ENCODE results near the gene UGT2B7. TPM values are rescaled to one million over a fixed set of nuclear protein-coding genes. Genes with fewer than 3 reads are reported as not detected.
"Not testable (repeated sequence)": the region's sequence is repeated elsewhere in the genome, so short reads cannot be mapped to it uniquely, and the experiment has no call there.

UGT2B7 gene
- total RNA-seq, 1 donor from 2014 or later, result not detected

GRCh38 chr4:69089388-69089787 lies 6.9 kb upstream of the UGT2B7 start:
- ATAC-seq, result no peak

GRCh38 chr4:69092190-69092589 lies 4.1 kb upstream of the UGT2B7 start:
- no peak for ATAC-seq

GRCh38 chr4:69092980-69093568 lies 3.2 kb upstream of the UGT2B7 start:
- ATAC-seq, result no peak

- ATAC-seq, result no peak
Measured at GRCh38 chr4:69093681-69094080, 2.6 kb upstream of the UGT2B7 start.

- peak; percentile 31 for ATAC-seq
Measured at GRCh38 chr4:69095301-69095731, 958 bp upstream of the UGT2B7 start.

- no peak for ATAC-seq
Measured at GRCh38 chr4:69096810-69097209, 536 bp downstream of the UGT2B7 start.

- no peak for ATAC-seq
Measured at GRCh38 chr4:69098470-69098869, 2.2 kb downstream of the UGT2B7 start.

- no peak for ATAC-seq
Measured at GRCh38 chr4:69099910-69100309, 3.6 kb downstream of the UGT2B7 start.

- not testable (repeated sequence) for ATAC-seq
Measured at GRCh38 chr4:69102668-69103067, 6.4 kb downstream of the UGT2B7 start.

GRCh38 chr4:69104719-69105275 lies 8.5 kb downstream of the UGT2B7 start:
- peak; percentile 78 for ATAC-seq

- ATAC-seq, result not testable (repeated sequence)
Measured at GRCh38 chr4:69115151-69115850, 19.0 kb downstream of the UGT2B7 start.

- no peak for ATAC-seq
Measured at GRCh38 chr4:69115851-69116213, 19.6 kb downstream of the UGT2B7 start.

- no peak for ATAC-seq
Measured at GRCh38 chr4:69116645-69117321, 20.5 kb downstream of the UGT2B7 start.

- no peak for ATAC-seq
Measured at GRCh38 chr4:69120870-69121269, 24.6 kb downstream of the UGT2B7 start.

- no peak for ATAC-seq
Measured at GRCh38 chr4:69122476-69122875, 26.2 kb downstream of the UGT2B7 start.

- no peak for ATAC-seq
Measured at GRCh38 chr4:69124941-69125340, 28.7 kb downstream of the UGT2B7 start.

GRCh38 chr4:69126024-69126423 lies 29.8 kb downstream of the UGT2B7 start:
- ATAC-seq, result no peak

- no peak for ATAC-seq
Measured at GRCh38 chr4:69133993-69134392, 37.7 kb downstream of the UGT2B7 start.

- no peak for ATAC-seq
Measured at GRCh38 chr4:69134471-69134870, 38.2 kb downstream of the UGT2B7 start.

- no peak for ATAC-seq
Measured at GRCh38 chr4:69141320-69141719, 45.0 kb downstream of the UGT2B7 start.

- no peak for ATAC-seq
Measured at GRCh38 chr4:69147334-69147733, 51.1 kb downstream of the UGT2B7 start.

- ATAC-seq, result no peak
Measured at GRCh38 chr4:69154021-69154420, 57.7 kb downstream of the UGT2B7 start.

- no peak for ATAC-seq
Measured at GRCh38 chr4:69156913-69157312, 60.6 kb downstream of the UGT2B7 start.

Measured in esophagus mucosa (tissue), 1 donor.